Mesenchymal stem cell (in vitro differentiated cells and primary cell): ENCODE measurements around the gene RBM20.

Experiments used
- DNase-seq: peaks from one replicate; pipeline ENCODE4 v3.0.0-alpha.2; 2013
- H2AFZ ChIP-seq: one replicate; pipeline ENCODE4 v1.6.1; 2013; ENCODE audit warnings: low read depth, mild to moderate bottlenecking, control low read depth, inconsistent platforms, low read length, moderate library complexity
- H2AK5ac ChIP-seq: 2 replicates; pipeline ENCODE4 v1.6.1; 2013; ENCODE audit warnings: low read length, moderate library complexity, mild to moderate bottlenecking, inconsistent platforms; ENCODE audit not compliant: severe bottlenecking
- H2BK120ac ChIP-seq: one replicate; pipeline ENCODE4 v1.6.1; 2013; ENCODE audit warnings: low read depth, mild to moderate bottlenecking, inconsistent platforms, low read length, moderate library complexity
- H2BK12ac ChIP-seq, 2 experiments: one replicate each; pipeline ENCODE4 v1.6.1; 2013; ENCODE audit warnings: inconsistent platforms in 2 of 2, low read length in 2 of 2, mild to moderate bottlenecking in 2 of 2, moderate library complexity in 2 of 2, control low read depth in 1 of 2
- H2BK15ac ChIP-seq: one replicate; pipeline ENCODE4 v1.6.1; 2013; ENCODE audit warnings: mild to moderate bottlenecking, low read depth, inconsistent platforms; ENCODE audit not compliant: poor library complexity, severe bottlenecking
- H2BK5ac ChIP-seq: 2 replicates; pipeline ENCODE4 v1.6.1; 2013; ENCODE audit warnings: low read depth, mild to moderate bottlenecking, low read length, control low read depth, inconsistent platforms; ENCODE audit not compliant: poor library complexity, severe bottlenecking
- H3K14ac ChIP-seq, 2 experiments: one replicate each; pipeline ENCODE4 v1.6.1; 2013; ENCODE audit warnings: inconsistent platforms in 2 of 2, low read length in 2 of 2, control low read depth in 1 of 2, mild to moderate bottlenecking in 1 of 2, moderate library complexity in 1 of 2
- H3K18ac ChIP-seq, 2 experiments: one replicate each; pipeline ENCODE4 v1.6.1; 2013; ENCODE audit warnings: inconsistent platforms in 2 of 2, low read length in 2 of 2, control low read depth in 1 of 2, low read depth in 1 of 2, mild to moderate bottlenecking in 1 of 2
- H3K23ac ChIP-seq, 2 experiments: one replicate each; pipeline ENCODE4 v1.6.1; 2013; ENCODE audit warnings: inconsistent platforms in 2 of 2, low read length in 2 of 2, mild to moderate bottlenecking in 2 of 2, moderate library complexity in 2 of 2, control low read depth in 1 of 2
- H3K27ac ChIP-seq: 2 replicates; pipeline ENCODE4 v1.5.1; 2013; ENCODE audit warnings: mild to moderate bottlenecking, moderate library complexity, low read length, control low read depth, inconsistent platforms; ENCODE audit not compliant: poor library complexity, severe bottlenecking
- H3K27me3 ChIP-seq, 2 experiments: 2 replicates each; pipeline versions ENCODE4 v1.6.1 to v1.7.0; 2013; ENCODE audit warnings: low read length in 2 of 2, mild to moderate bottlenecking in 2 of 2, moderate library complexity in 2 of 2, control low read depth in 1 of 2, inconsistent platforms in 1 of 2; ENCODE audit not compliant: control insufficient read depth in 1 of 2, insufficient read depth in 1 of 2
- H3K36me3 ChIP-seq, 2 experiments: 2 replicates each; pipeline versions ENCODE4 v1.6.1 to v1.7.0; 2013; ENCODE audit warnings: low read length in 2 of 2, control low read depth in 1 of 2, inconsistent platforms in 1 of 2, low read depth in 1 of 2, mild to moderate bottlenecking in 1 of 2; ENCODE audit not compliant: insufficient read depth in 2 of 2, control insufficient read depth in 1 of 2
- H3K4ac ChIP-seq, 2 experiments: one replicate each; pipeline ENCODE4 v1.6.1; 2013; ENCODE audit warnings: inconsistent platforms in 2 of 2, low read length in 2 of 2, mild to moderate bottlenecking in 2 of 2, moderate library complexity in 2 of 2, control low read depth in 1 of 2, low read depth in 1 of 2
- H3K4me1 ChIP-seq: 2 replicates; pipeline ENCODE4 v1.6.1; 2013; ENCODE audit warnings: low read depth, low read length, control low read depth; ENCODE audit not compliant: control insufficient read depth, insufficient read depth
- H3K4me2 ChIP-seq: 2 replicates; pipeline ENCODE4 v1.6.1; 2013; ENCODE audit warnings: low read length, mild to moderate bottlenecking, inconsistent platforms; ENCODE audit not compliant: poor library complexity, severe bottlenecking
- H3K4me3 ChIP-seq, 2 experiments: 2 replicates each; pipeline versions ENCODE4 v1.5.1 to v1.7.0; 2013; ENCODE audit warnings: low read length in 2 of 2, mild to moderate bottlenecking in 2 of 2, control low read depth in 1 of 2, low read depth in 1 of 2; ENCODE audit not compliant: insufficient read depth in 1 of 2
- H3K79me1 ChIP-seq: replicated peaks from 2 replicates; pipeline ENCODE4 v1.6.1; 2013; ENCODE audit warnings: mild to moderate bottlenecking, control low read depth, low read length, inconsistent platforms; ENCODE audit not compliant: poor library complexity, severe bottlenecking
- H3K9ac ChIP-seq: 2 replicates; pipeline ENCODE4 v1.7.0; 2013; ENCODE audit warnings: mild to moderate bottlenecking, low read length, moderate library complexity
- H3K9me3 ChIP-seq: 2 replicates; pipeline ENCODE4 v1.7.0; 2013; ENCODE audit warnings: mild to moderate bottlenecking, low read length; ENCODE audit not compliant: control insufficient read depth
- H4K8ac ChIP-seq: one replicate; pipeline ENCODE4 v1.6.1; 2013; ENCODE audit warnings: inconsistent platforms, mild to moderate bottlenecking, low read length, moderate library complexity
- H4K91ac ChIP-seq: one replicate; pipeline ENCODE4 v1.6.1; 2013; ENCODE audit warnings: mild to moderate bottlenecking, low read length, inconsistent platforms
- WGBS: methylation state at CpG from one replicate; pipeline ENCODE4 v1.1.7; 2013; ENCODE audit warnings: mixed read lengths; 5-methylcytosine and 5-hydroxymethylcytosine counted together

Gene RBM20

DNA sequence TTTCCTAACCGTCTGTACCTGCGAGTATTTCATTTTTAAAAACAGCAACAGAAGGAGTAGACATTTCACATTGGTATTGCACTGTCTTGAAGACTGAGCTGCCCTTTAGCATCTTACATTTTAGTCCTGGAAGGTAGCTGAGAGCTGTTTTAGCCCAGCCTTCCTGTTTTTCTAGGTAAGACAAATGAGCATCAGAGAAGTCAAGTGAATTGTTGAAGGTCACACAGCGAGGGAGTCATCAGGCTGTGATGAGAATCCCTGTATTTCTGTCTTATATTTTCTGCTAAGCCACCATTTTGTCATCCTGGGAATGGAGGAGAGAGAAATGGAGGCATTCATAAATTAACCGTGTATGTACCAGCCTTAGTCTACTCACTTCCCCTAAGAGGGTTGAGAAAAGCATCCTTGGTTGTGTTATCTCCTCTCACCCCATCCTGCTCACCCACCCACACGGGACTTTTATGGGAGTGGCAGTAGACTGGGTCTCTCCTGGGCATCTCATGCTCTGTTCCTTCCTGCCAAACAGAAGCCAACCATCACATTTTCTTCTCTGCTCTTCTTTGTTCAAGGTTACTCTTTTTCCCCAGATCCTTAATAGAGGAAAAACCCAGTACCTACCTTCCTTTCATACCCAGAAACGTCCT is 8.5 kb downstream of the RBM20 start:
- Histone ChIP-seq H4K91ac (no peak overlapping the region), H3K4me3 (no peak overlapping the region), H3K23ac (no peak overlapping the region), H3K4me1 (peaks cover 3% of the 10 kb centered on the region), H3K14ac (peak overlapping the region in 1 of 2 experiments; percentile 3), H3K27ac (no peak overlapping the region), H2AFZ (no peak overlapping the region), H3K79me1 (no peaks in the 10 kb centered on the region), H3K18ac (peak overlapping the region; percentile 46 to 47), H2BK5ac (no peak overlapping the region), H3K4me2 (no peak overlapping the region), H3K27me3 (peaks cover 0 to 14% of the 10 kb centered on the region in 2 experiments), H3K36me3 (no peaks in the 10 kb centered on the region), H2AK5ac (peak overlapping the region; percentile 68), H2BK120ac (no peak overlapping the region), H3K9ac (no peak overlapping the region), H2BK12ac (peak overlapping the region; percentile 63 to 79), H3K9me3 (no peaks in the 10 kb centered on the region), H4K8ac (no peak overlapping the region), H2BK15ac (no peak overlapping the region), H3K4ac (peak overlapping the region in 1 of 2 experiments; percentile 24)
- WGBS = 87% methylated on average over 4 of the region's 6 CpGs
- DNase-seq = no peak

DNA sequence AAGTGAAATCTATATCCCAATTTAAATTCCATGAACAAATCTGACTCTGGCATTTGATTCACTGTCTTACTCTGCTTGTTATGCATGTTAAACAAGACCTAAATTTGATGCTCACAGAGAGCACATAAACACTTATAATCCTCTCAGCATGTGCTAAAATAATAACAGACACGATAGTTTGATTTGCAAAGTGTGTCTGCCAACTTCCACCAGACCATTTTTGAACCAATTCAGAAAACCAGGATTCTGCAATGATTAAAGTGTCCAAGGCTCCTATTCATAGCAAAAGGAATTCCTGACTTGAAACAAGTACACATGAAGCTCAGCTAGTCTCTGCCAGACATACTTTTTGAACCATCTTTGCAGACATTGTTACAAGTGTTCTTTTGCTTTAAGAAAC is 11.2 kb downstream of the RBM20 start:
- Histone ChIP-seq H3K9ac (no peak overlapping the region), H2AK5ac (no peak overlapping the region), H3K4me1 (peaks cover 5% of the 10 kb centered on the region), H3K18ac (no peak overlapping the region), H2BK5ac (no peak overlapping the region), H4K91ac (no peak overlapping the region), H3K36me3 (no peaks in the 10 kb centered on the region), H2BK120ac (no peak overlapping the region), H2BK12ac (no peak overlapping the region), H3K4ac (no peak overlapping the region), H2AFZ (no peak overlapping the region), H3K14ac (no peak overlapping the region), H4K8ac (no peak overlapping the region), H3K4me3 (no peak overlapping the region), H3K9me3 (no peaks in the 10 kb centered on the region), H3K79me1 (no peaks in the 10 kb centered on the region), H3K27me3 (peaks cover 0 to 15% of the 10 kb centered on the region in 2 experiments), H3K27ac (no peak overlapping the region), H2BK15ac (no peak overlapping the region), H3K4me2 (no peak overlapping the region), H3K23ac (no peak overlapping the region)
- WGBS = 81% methylated on average over 1 of the region's 1 CpG
- DNase-seq = no peak

DNA sequence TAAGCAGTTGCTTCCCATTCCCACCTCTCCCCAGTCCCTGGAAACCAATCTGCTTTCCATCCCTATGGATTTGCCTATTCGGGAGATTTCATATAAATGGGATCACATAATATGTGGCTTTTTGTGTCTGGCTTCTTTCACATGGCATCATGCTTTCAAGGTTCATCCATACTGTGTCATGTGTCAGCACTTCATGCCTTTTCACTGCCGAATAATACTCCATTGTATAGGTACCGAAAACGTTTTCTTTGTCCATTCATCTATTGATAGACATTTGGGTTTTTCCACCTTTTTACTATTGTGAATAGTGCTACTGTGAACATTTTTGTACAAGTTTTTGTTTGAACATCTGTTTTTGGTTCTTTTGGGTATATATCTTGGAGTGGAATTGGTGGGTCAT is 12.5 kb downstream of the RBM20 start:
- no peak overlapping the region for H3K18ac ChIP-seq
- no peak overlapping the region for H3K4ac ChIP-seq
- no peak overlapping the region for H2BK12ac ChIP-seq
- no peak overlapping the region for H2BK120ac ChIP-seq
- H3K4me2 ChIP-seq = no peak overlapping the region
- WGBS = 100% methylated on average over 4 of the region's 4 CpGs
- H2AFZ ChIP-seq = no peak overlapping the region
- no peak overlapping the region for H4K8ac ChIP-seq
- H3K9ac ChIP-seq = no peak overlapping the region
- H2AK5ac ChIP-seq = no peak overlapping the region
- H3K27me3 ChIP-seq = peaks cover 0 to 13% of the 10 kb centered on the region in 2 experiments
- no peak overlapping the region for H3K14ac ChIP-seq
- no peak overlapping the region for H2BK5ac ChIP-seq
- no peaks in the 10 kb centered on the region for H3K9me3 ChIP-seq
- no peaks in the 10 kb centered on the region for H3K79me1 ChIP-seq
- H3K4me3 ChIP-seq = no peak overlapping the region
- H3K36me3 ChIP-seq = no peaks in the 10 kb centered on the region
- no peak overlapping the region for H4K91ac ChIP-seq
- no peak for DNase-seq
- H3K23ac ChIP-seq = no peak overlapping the region
- no peak overlapping the region for H2BK15ac ChIP-seq
- H3K4me1 ChIP-seq = peaks cover 3% of the 10 kb centered on the region
- H3K27ac ChIP-seq = no peak overlapping the region

DNA sequence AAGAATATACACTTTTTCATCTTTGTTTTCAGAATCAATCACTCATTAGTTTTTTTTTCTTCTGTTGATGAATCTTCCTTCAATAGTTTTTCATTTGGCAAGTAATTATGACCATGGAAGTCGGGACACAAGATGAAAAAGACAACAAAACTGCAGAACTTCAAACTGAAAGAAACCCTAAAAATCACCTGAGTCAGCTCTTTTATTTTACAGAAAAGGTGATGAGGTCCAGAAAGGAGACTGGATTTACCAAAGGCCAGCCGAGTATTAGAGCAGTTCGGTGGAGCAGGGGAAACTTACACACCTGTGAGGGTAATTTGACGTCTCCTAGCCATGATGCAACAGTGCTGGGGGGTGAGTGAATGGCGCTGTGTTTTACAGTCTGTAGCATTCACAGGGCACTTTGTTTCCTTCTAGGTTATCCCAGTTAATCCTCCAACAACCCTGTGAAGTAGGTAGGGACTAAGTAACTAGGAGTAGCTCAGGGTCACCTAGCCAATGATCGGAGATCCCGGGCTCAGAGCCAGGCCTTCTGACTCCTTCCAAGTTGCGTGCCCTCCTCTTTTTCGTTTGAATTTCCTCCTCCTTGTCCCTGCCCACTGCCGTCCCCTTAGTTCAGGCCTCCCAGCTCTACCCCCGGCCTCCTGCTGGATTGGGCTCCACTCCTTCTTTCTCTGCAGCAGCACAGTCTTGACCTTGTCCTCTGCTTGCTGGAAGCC is 14.0 kb downstream of the RBM20 start:
- Histone ChIP-seq H3K23ac (no peak overlapping the region), H4K91ac (no peak overlapping the region), H3K14ac (peak overlapping the region in 1 of 2 experiments; percentile 2), H2AK5ac (no peak overlapping the region), H3K9ac (no peak overlapping the region), H3K4me3 (no peak overlapping the region), H3K27me3 (peaks cover 0 to 13% of the 10 kb centered on the region in 2 experiments), H3K18ac (no peak overlapping the region), H4K8ac (no peak overlapping the region), H3K36me3 (no peaks in the 10 kb centered on the region), H3K4ac (no peak overlapping the region), H2AFZ (no peak overlapping the region), H3K9me3 (no peaks in the 10 kb centered on the region), H2BK5ac (no peak overlapping the region), H2BK12ac (no peak overlapping the region), H3K4me2 (no peak overlapping the region), H3K79me1 (no peaks in the 10 kb centered on the region), H2BK120ac (no peak overlapping the region), H2BK15ac (no peak overlapping the region), H3K4me1 (peaks cover 2% of the 10 kb centered on the region), H3K27ac (no peak overlapping the region)
- DNase-seq = no peak
- 84% methylated on average over 8 of the region's 11 CpGs for WGBS
